SK-N-SH (cell line): ENCODE results near the gene HNRNPA1. TPM values are rescaled to one million over a fixed set of nuclear protein-coding genes. Genes with fewer than 3 reads are reported as not detected.

Experiments
- CTCF ChIA-PET: fragments of 300-600, 350-600 bp; formaldehyde crosslinking; extraction: SDS; loops from one replicate; lab custom pipeline; 2021; lab: Yijun Ruan, JAX
- POLR2A ChIA-PET: fragments of 350-600 bp; sonication (Branson Sonifier 250); formaldehyde crosslinking; extraction: SDS; loops from one replicate; lab custom pipeline; 2020; ENCODE audit warnings: antibody characterized with exemption, inconsistent platforms; lab: Yijun Ruan, JAX
- DNase-seq: peaks from one replicate; pipeline ENCODE4 v3.0.0; 2012
- H2AFZ ChIP-seq: fragments of 200-600 bp; sonication (generic); 2 replicates; pipeline ENCODE4 v1.8.1; 2016; ENCODE audit warnings: antibody characterized with exemption, mild to moderate bottlenecking, low read depth
- H3F3A ChIP-seq: fragments of 200-600 bp; sonication (generic); replicated peaks from 2 replicates; pipeline ENCODE3; 2016; ENCODE audit warnings: antibody characterized with exemption, mild to moderate bottlenecking; ENCODE audit not compliant: insufficient read depth
- H3K27ac ChIP-seq, 2 experiments: fragments of 200-500 bp in 1 of 2; fragments of 200-600 bp in 1 of 2; sonication (Bioruptor generic) in 1 of 2; sonication (generic), shearing (Covaris generic) in 1 of 2; 2 replicates each; pipeline versions ENCODE4 v1.5.1 to v1.6.1; 2014 to 2016; ENCODE audit warnings: low read depth in 2 of 2, inconsistent platforms in 1 of 2, low read length in 1 of 2, mild to moderate bottlenecking in 1 of 2, mixed read lengths in 1 of 2
- H3K27me3 ChIP-seq: fragments of 200-600 bp; sonication (generic), shearing (Covaris generic); 2 replicates; pipeline ENCODE4 v1.6.1; 2016; ENCODE audit warnings: mixed run types; ENCODE audit not compliant: insufficient read depth
- H3K36me3 ChIP-seq, 2 experiments: fragments of 200-500 bp in 1 of 2; fragments of 200-600 bp in 1 of 2; sonication (Bioruptor generic) in 1 of 2; sonication (generic) in 1 of 2; replicated peaks in 1 of 2; 2 replicates each; pipeline versions ENCODE3 to v1.5.1; 2014 to 2016; ENCODE audit warnings: low read length in 1 of 2, mild to moderate bottlenecking in 1 of 2; ENCODE audit not compliant: insufficient read depth in 2 of 2, control insufficient read depth in 1 of 2
- H3K4me1 ChIP-seq, 2 experiments: fragments of 200-500 bp in 1 of 2; fragments of 200-600 bp in 1 of 2; sonication (Bioruptor generic) in 1 of 2; sonication (generic), shearing (Covaris generic) in 1 of 2; 2 replicates each; pipeline versions ENCODE4 v1.5.1 to v1.6.1; 2014 to 2016; ENCODE audit warnings: low read depth in 1 of 2, low read length in 1 of 2, mixed run types in 1 of 2; ENCODE audit not compliant: insufficient read depth in 2 of 2, control insufficient read depth in 1 of 2
- H3K4me2 ChIP-seq: fragments of 200-600 bp; sonication (generic), shearing (Covaris generic); 2 replicates; pipeline ENCODE4 v1.6.1; 2017; ENCODE audit warnings: mixed run types
- H3K4me3 ChIP-seq, 2 experiments: fragments of 200-500 bp in 1 of 2; fragments of 200-600 bp in 1 of 2; sonication (Bioruptor generic) in 1 of 2; sonication (generic), shearing (Covaris generic) in 1 of 2; 2 replicates each; pipeline versions ENCODE4 v1.5.1 to v1.8.1; 2014 to 2016; ENCODE audit warnings: low read depth in 2 of 2, inconsistent platforms in 1 of 2, low read length in 1 of 2, mild to moderate bottlenecking in 1 of 2, mixed read lengths in 1 of 2, moderate library complexity in 1 of 2
- H3K79me2 ChIP-seq: fragments of 200-600 bp; sonication (generic); 2 replicates; pipeline ENCODE4 v1.8.1; 2017; ENCODE audit warnings: mild to moderate bottlenecking; ENCODE audit not compliant: insufficient read depth
- H3K9ac ChIP-seq: fragments of 200-600 bp; sonication (generic); 2 replicates; pipeline ENCODE4 v1.6.1; 2017; ENCODE audit warnings: mixed run types
- H3K9me2 ChIP-seq: fragments of 200-600 bp; sonication (generic); 2 replicates; pipeline ENCODE4 v1.6.1; 2017; ENCODE audit warnings: mixed run types
- H3K9me3 ChIP-seq: fragments of 200-600 bp; sonication (generic); 2 replicates; pipeline ENCODE4 v1.6.1; 2017; ENCODE audit warnings: mixed run types, mild to moderate bottlenecking, moderate library complexity
- H4K20me1 ChIP-seq: fragments of 200-600 bp; sonication (generic); 2 replicates; pipeline ENCODE4 v1.6.1; 2017; ENCODE audit warnings: mild to moderate bottlenecking, mixed run types; ENCODE audit not compliant: insufficient read depth
- CHD2 ChIP-seq: fragments of 150-350 bp; IDR thresholded peaks from 2 replicates; pipeline ENCODE4 v1.6.1; 2018; ENCODE audit warnings: low read length; ENCODE audit not compliant: partially characterized antibody
- EP300 ChIP-seq, 2 experiments: IDR thresholded peaks; 2 replicates each; pipeline versions ENCODE4 v1.4.0 to v1.6.1; 2012; ENCODE audit warnings: borderline replicate concordance in 1 of 2, low read depth in 1 of 2, low read length in 1 of 2
- EZH2phosphoT487 ChIP-seq: fragments of 200-600 bp; sonication (generic); IDR thresholded peaks from 2 replicates; pipeline ENCODE4 v1.6.1; 2017; ENCODE audit warnings: low read depth, mixed run types, mild to moderate bottlenecking, antibody characterized with exemption, moderate library complexity, borderline replicate concordance
- FOSL2 ChIP-seq: IDR thresholded peaks from 2 replicates; pipeline ENCODE4 v1.4.0; 2012; ENCODE audit warnings: low read depth, mild to moderate bottlenecking, moderate library complexity, borderline replicate concordance
- FOXM1 ChIP-seq: IDR thresholded peaks from 2 replicates; pipeline ENCODE4 v1.4.0; 2012; ENCODE audit warnings: low read depth, mild to moderate bottlenecking
- GATA2 ChIP-seq: sonication (generic); formaldehyde crosslinking; IDR thresholded peaks from 2 replicates; pipeline ENCODE4 v1.5.0; 2020; ENCODE audit warnings: mild to moderate bottlenecking, missing genetic modification reagents
- JUND ChIP-seq: IDR thresholded peaks from 2 replicates; pipeline ENCODE4 v1.4.0; 2012
- MEF2A ChIP-seq: IDR thresholded peaks from 2 replicates; pipeline ENCODE4 v1.4.0; 2012; ENCODE audit warnings: low read depth, borderline replicate concordance
- MXI1 ChIP-seq: IDR thresholded peaks from 2 replicates; pipeline ENCODE4 v1.6.1; 2012; ENCODE audit warnings: mild to moderate bottlenecking, low read depth, low read length, improper control_type of control experiment
- NFIC ChIP-seq: IDR thresholded peaks from 2 replicates; pipeline ENCODE4 v1.4.0; 2012; ENCODE audit warnings: borderline replicate concordance
- POLR2AphosphoS5 ChIP-seq: IDR thresholded peaks from 2 replicates; pipeline ENCODE4 v1.6.1; 2012; ENCODE audit warnings: low read depth, low read length
- RAD21 ChIP-seq: IDR thresholded peaks from 2 replicates; pipeline ENCODE4 v1.6.1; 2012; ENCODE audit warnings: mild to moderate bottlenecking, low read length
- RCOR1 ChIP-seq: fragments of 150-350 bp; IDR thresholded peaks from 2 replicates; pipeline ENCODE4 v1.6.1; 2017; ENCODE audit warnings: antibody characterized with exemption, low read length
- RXRA ChIP-seq: IDR thresholded peaks from 2 replicates; pipeline ENCODE4 v1.4.0; 2012; ENCODE audit warnings: low read depth, mild to moderate bottlenecking, borderline replicate concordance
- SMC3 ChIP-seq: IDR thresholded peaks from 2 replicates; pipeline ENCODE4 v1.6.1; 2012; ENCODE audit warnings: low read depth, low read length, improper control_type of control experiment
- TAF1 ChIP-seq: IDR thresholded peaks from 2 replicates; pipeline ENCODE4 v1.6.1; 2012; ENCODE audit warnings: low read depth, mild to moderate bottlenecking, low read length, moderate library complexity, borderline replicate concordance
- TCF12 ChIP-seq: IDR thresholded peaks from 2 replicates; pipeline ENCODE4 v1.4.0; 2012
- polyA plus RNA-seq, 3 experiments: library from polyadenylated mRNA; depleted of rRNA; stranded (reverse); fragments of >200 nt; gene quantifications; 2 replicates each; pipeline ENCODE4 v1.2.3, GENCODE V29; 2012
- TF ChIP-seq, protein P1 (sequence below): fragments of 150-350 bp; IDR thresholded peaks from 2 replicates; pipeline ENCODE4 v1.6.1; 2017; ENCODE audit warnings: antibody characterized with exemption, low read length, low read depth, borderline replicate concordance
- TF ChIP-seq, protein P2 (sequence below): fragments of 150-350 bp; IDR thresholded peaks from 2 replicates; pipeline ENCODE4 v1.6.1; 2016; ENCODE audit warnings: mild to moderate bottlenecking, low read depth, low read length
- TF ChIP-seq, protein P3 (sequence below): IDR thresholded peaks from 2 replicates; pipeline ENCODE4; 2012
- TF ChIP-seq, protein P4 (sequence below): IDR thresholded peaks from 2 replicates; pipeline ENCODE4 v1.4.0; 2012; ENCODE audit warnings: low read depth, borderline replicate concordance

Gene HNRNPA1
- polyA plus RNA-seq, 1 of the 3 experiments (the other 2 are of a cell fraction), result 773 TPM

DNA sequence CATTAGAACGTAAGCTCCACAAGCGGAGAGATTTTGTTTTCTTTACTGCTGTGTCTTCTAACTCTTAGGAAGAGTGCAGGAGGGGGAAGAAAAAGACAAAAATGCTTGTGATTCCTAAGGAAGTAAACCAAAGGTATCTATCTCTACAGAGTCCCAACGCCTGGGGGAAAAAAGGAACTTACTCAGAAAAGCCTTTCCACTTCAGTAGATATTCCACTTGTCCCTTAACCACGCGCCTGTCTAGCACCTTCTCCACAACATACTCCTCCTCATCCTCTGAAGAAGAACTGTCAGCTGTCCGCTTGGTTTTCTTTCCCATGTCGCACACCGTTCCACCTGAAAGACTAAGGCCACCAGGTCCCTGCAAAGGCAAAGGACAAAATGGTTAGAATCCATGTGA, 23.2 kb upstream of the HNRNPA1 start (continued):
- TF ChIP-seq, protein P1, sequence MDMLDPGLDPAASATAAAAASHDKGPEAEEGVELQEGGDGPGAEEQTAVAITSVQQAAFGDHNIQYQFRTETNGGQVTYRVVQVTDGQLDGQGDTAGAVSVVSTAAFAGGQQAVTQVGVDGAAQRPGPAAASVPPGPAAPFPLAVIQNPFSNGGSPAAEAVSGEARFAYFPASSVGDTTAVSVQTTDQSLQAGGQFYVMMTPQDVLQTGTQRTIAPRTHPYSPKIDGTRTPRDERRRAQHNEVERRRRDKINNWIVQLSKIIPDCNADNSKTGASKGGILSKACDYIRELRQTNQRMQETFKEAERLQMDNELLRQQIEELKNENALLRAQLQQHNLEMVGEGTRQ, result no peak
- no peak for TF ChIP-seq SMC3
- no peak for TF ChIP-seq POLR2AphosphoS5
- TF ChIP-seq NFIC, result no peak
- TF ChIP-seq EZH2phosphoT487, result no peak
- no peak for TF ChIP-seq RCOR1
- no peak for TF ChIP-seq RXRA
- TF ChIP-seq GATA2 (CRISPR knock-in tag), result no peak
- TF ChIP-seq, protein P2, sequence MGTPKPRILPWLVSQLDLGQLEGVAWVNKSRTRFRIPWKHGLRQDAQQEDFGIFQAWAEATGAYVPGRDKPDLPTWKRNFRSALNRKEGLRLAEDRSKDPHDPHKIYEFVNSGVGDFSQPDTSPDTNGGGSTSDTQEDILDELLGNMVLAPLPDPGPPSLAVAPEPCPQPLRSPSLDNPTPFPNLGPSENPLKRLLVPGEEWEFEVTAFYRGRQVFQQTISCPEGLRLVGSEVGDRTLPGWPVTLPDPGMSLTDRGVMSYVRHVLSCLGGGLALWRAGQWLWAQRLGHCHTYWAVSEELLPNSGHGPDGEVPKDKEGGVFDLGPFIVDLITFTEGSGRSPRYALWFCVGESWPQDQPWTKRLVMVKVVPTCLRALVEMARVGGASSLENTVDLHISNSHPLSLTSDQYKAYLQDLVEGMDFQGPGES, result no peak
- TF ChIP-seq EP300 (IDR thresholded peaks at IDR 0.05; ENCODE audit: borderline replicate concordance in 1 of 2, low read depth in 1 of 2, low read length in 1 of 2), result no peak
- TF ChIP-seq TAF1, result no peak
- TF ChIP-seq MEF2A, result no peak
- TF ChIP-seq, all 33 proteins: peak for 0

DNA sequence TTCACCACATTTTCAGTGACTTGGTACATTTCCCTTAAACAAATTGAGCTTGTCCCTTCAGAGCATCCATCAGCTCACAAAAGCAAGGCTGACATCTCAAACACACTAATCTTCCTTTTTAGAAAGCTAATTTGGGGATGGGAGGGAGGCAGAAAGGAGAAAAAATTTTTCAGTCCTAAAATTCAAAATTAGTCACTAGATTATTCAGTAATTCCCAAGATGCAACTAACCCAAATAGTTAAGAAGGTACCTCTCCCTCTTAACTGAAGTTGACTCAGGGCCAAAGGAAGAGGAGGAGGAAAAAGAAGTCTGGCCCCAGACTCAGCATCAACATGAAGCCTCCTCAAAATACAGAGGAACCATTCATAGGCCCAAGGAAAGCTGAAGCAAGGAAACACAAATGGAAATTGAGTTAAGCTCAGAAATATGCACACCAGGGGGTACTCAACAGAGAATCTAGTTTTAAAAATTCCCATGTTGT, 22.3 kb upstream of the HNRNPA1 start:
- no peaks in the 10 kb centered on the region for H3K9me2 ChIP-seq
- H3K4me1 ChIP-seq, result peaks cover 22 to 53% of the 10 kb centered on the region in 2 experiments
- POLR2A ChIA-PET, result interaction anchor here (0.9 to 4.7 kb wide), 2 partner anchors 22 to 95 kb away, joined by 3 to 36 read pairs; partner anchors contain the start of genes CBX5 and HNRNPA1
- H3K9ac ChIP-seq, result peak overlapping the region; percentile 83
- H4K20me1 ChIP-seq, result no peaks in the 10 kb centered on the region
- CTCF ChIA-PET, result interaction anchor here (0.7 to 2.1 kb wide), 18 partner anchors 11 to 511 kb away, joined by 3 to 8 read pairs (median 4); partner anchors contain the start of gene COPZ1
- H3K27ac ChIP-seq, result peak overlapping the region; percentile 98 to 99
- peak overlapping the region; percentile 78 for H3K4me2 ChIP-seq
- no peak for DNase-seq
- H2AFZ ChIP-seq, result no peak overlapping the region
- H3K9me3 ChIP-seq, result no peaks in the 10 kb centered on the region
- H3K4me3 ChIP-seq, result peak overlapping the region; percentile 36 to 40; a peak in 2 of 4 replicates
- TF ChIP-seq SMC3 (no peak), RAD21 (no peak), NFIC (peak; percentile 52; the same call in 1 of the 2 replicates), GATA2 (CRISPR knock-in tag) (no peak), MXI1 (no peak), TCF12 (peak; percentile 56; the same call in 1 of the 2 replicates), CHD2 (no peak), MEF2A (peak; percentile 95), POLR2AphosphoS5 (no peak), FOXM1 (no peak), FOSL2 (0 out of 2 replicates have a peak, but pooled peaks have one; percentile 8), JUND (0 out of 2 replicates have a peak, but pooled peaks have one; percentile 6)
- TF ChIP-seq, protein P3, sequence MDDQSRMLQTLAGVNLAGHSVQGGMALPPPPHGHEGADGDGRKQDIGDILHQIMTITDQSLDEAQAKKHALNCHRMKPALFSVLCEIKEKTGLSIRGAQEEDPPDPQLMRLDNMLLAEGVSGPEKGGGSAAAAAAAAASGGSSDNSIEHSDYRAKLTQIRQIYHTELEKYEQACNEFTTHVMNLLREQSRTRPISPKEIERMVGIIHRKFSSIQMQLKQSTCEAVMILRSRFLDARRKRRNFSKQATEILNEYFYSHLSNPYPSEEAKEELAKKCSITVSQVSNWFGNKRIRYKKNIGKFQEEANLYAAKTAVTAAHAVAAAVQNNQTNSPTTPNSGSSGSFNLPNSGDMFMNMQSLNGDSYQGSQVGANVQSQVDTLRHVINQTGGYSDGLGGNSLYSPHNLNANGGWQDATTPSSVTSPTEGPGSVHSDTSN, result peak; percentile 38
- TF ChIP-seq, protein P4, sequence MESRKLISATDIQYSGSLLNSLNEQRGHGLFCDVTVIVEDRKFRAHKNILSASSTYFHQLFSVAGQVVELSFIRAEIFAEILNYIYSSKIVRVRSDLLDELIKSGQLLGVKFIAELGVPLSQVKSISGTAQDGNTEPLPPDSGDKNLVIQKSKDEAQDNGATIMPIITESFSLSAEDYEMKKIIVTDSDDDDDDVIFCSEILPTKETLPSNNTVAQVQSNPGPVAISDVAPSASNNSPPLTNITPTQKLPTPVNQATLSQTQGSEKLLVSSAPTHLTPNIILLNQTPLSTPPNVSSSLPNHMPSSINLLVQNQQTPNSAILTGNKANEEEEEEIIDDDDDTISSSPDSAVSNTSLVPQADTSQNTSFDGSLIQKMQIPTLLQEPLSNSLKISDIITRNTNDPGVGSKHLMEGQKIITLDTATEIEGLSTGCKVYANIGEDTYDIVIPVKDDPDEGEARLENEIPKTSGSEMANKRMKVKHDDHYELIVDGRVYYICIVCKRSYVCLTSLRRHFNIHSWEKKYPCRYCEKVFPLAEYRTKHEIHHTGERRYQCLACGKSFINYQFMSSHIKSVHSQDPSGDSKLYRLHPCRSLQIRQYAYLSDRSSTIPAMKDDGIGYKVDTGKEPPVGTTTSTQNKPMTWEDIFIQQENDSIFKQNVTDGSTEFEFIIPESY, result no peak
- TF ChIP-seq, all 33 proteins: peak for 6
- peaks cover 14 to 37% of the 10 kb centered on the region in 2 experiments for H3K36me3 ChIP-seq
- peaks cover 81% of the 10 kb centered on the region for H3K79me2 ChIP-seq
- no peaks in the 10 kb centered on the region for H3K27me3 ChIP-seq
- peaks cover 67% of the 10 kb centered on the region for H3F3A ChIP-seq
